Spleen (tissue), 11 donors: ENCODE measurements around the gene PTPN6. TPM values are rescaled to one million over a fixed set of nuclear protein-coding genes. Genes with fewer than 3 reads are reported as not detected.

Source experiments
- DNase-seq: peaks from one replicate; pipeline ENCODE4 v3.0.0-alpha.2; 2020
- H3K27ac ChIP-seq, 8 donors: fragments of 200-600 bp; sonication (generic) in 7 of 8; 1 replicate in 4 of 8; 2 replicates in 4 of 8; pipeline versions ENCODE4 v1.5.0 to v1.8.0; 2016 to 2021; ENCODE audit warnings: inconsistent platforms in 4 of 8, mild to moderate bottlenecking in 4 of 8, moderate library complexity in 1 of 8
- H3K27me3 ChIP-seq, 7 donors: fragments of 200-600 bp; sonication (generic) in 6 of 7; replicated peaks in 1 of 7; 1 replicate in 4 of 7; 2 replicates in 3 of 7; pipeline versions ENCODE4 v1.5.0 to v1.8.0; 2016 to 2021; ENCODE audit warnings: inconsistent platforms in 3 of 7, mild to moderate bottlenecking in 1 of 7
- H3K36me3 ChIP-seq, 6 donors: fragments of 200-600 bp; sonication (generic) in 5 of 6; 1 replicate in 4 of 6; 2 replicates in 2 of 6; pipeline versions ENCODE4 v1.5.0 to v1.8.0; 2016 to 2021; ENCODE audit warnings: inconsistent platforms in 2 of 6
- H3K4me1 ChIP-seq, 6 donors: fragments of 200-600 bp; sonication (generic) in 5 of 6; 1 replicate in 3 of 6; 2 replicates in 3 of 6; pipeline versions ENCODE4 v1.5.0 to v1.8.0; 2016 to 2021; ENCODE audit warnings: inconsistent platforms in 3 of 6
- H3K4me3 ChIP-seq, 8 donors: fragments of 200-600 bp; sonication (generic) in 7 of 8; 1 replicate in 4 of 8; 2 replicates in 4 of 8; pipeline versions ENCODE4 v1.5.0 to v1.8.0; 2016 to 2021; ENCODE audit warnings: inconsistent platforms in 4 of 8, mild to moderate bottlenecking in 4 of 8, moderate library complexity in 2 of 8
- H3K9me3 ChIP-seq, 8 donors: fragments of 200-600 bp; sonication (generic) in 7 of 8; 1 replicate in 4 of 8; 2 replicates in 4 of 8; pipeline versions ENCODE4 v1.5.0 to v1.8.0; 2016 to 2021; ENCODE audit warnings: inconsistent platforms in 4 of 8
- POLR2A ChIP-seq, 3 donors: fragments of 450-650 bp; IDR thresholded peaks; one replicate each; pipeline ENCODE4 v1.5.1; 2017; ENCODE audit warnings: antibody characterized with exemption in 3 of 3, mild to moderate bottlenecking in 1 of 3
- POLR2AphosphoS5 ChIP-seq, 3 donors: sonication (generic); formaldehyde crosslinking; IDR thresholded peaks; one replicate each; pipeline ENCODE4 v1.5.1; 2017; ENCODE audit warnings: antibody characterized with exemption in 3 of 3
- intact Hi-C: fragments of 100-400 bp; cut with DNase I; formaldehyde crosslinking; loops from one replicate; pipeline ENCODE4 v1.15.0; 2023; ENCODE audit warnings: low total_unique reads
- microRNA-seq, 3 donors: library from miRNA; unstranded; fragments of <30 nt; microRNA quantifications; one replicate each; pipeline versions ENCODE4 to v1.1.0, GENCODE V29; 2019 to 2020
- polyA plus RNA-seq, 3 donors: library from polyadenylated mRNA; stranded (reverse); fragments of 200-250 nt; gene quantifications; one replicate each; pipeline ENCODE4 v1.2.1, GENCODE V29; 2013
- small RNA-seq, 4 donors: library from RNA; depleted of rRNA; stranded (forward); fragments of <200 nt; gene quantifications; one replicate each; pipeline ENCODE3, GENCODE V24; 2016
- total RNA-seq, 7 donors: library from RNA; depleted of rRNA in 3 of 7; stranded (reverse); fragments of >200 nt in 3 of 7; fragmentation: NEBNext Ultra II Directional in 4 of 7; extraction: Animal tissue kit (Norgen Biotek cat#: 25700) in 4 of 7; gene quantifications; one replicate each; pipeline versions ENCODE4 v1.1.0 to v1.2.1, GENCODE V29; 2016 to 2021
- TF ChIP-seq, protein P1 (sequence below), 11 experiments: fragments of 200-600 bp in 7 of 11; fragments of 450-650 bp in 4 of 11; sonication (generic) in 4 of 11; IDR thresholded peaks in 8 of 11; conservative IDR thresholded peaks in 3 of 11; 1 replicate in 7 of 11; 2 replicates in 4 of 11; pipeline versions ENCODE4 v1.4.0 to v1.8.0; 2016 to 2021; ENCODE audit warnings: antibody characterized with exemption in 11 of 11, inconsistent platforms in 4 of 11, mild to moderate bottlenecking in 1 of 11
- donor health status: healthy with polysubstance abuse.
- donor health status: DM: no; HTN: no; CAD: no; lungs with moderate emphysema.
- donor health status: DM: no; HTN: no; CAD: no.
- donor health status: Bipolar disorder and iron deficiency.
- donor health status: healthy.
- donor health status: DM: no; HTN: no; CAD: no.
- donor health status: DM: yes; HTN: yes; CAD: no.

PTPN6 gene
- total and polyA plus RNA-seq, 10 donors: 314 to 713 (median 426) TPM

DNA sequence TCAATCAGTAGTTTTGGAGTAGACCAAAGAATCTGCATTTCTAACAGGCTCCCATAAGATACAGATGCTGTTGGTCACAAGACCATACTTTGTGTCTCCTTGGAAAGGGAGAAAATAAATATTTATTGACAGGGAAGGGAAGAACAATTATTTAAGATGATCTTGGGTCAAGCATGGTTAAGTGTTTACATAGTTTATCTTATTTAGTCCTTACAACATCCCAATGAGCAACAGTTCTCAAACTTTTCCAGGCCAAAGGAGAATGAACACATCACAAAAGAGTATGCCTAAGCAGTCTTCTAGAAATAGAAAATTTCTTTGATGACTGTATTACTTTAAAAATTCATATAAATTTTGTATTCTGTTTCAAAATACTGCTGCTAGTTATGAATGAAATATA lies 58.4 kb downstream of the PTPN6 start:
- no peak for TF ChIP-seq POLR2A (IDR thresholded peaks at IDR 0.05)
- TF ChIP-seq POLR2AphosphoS5 (IDR thresholded peaks at IDR 0.05): no peak
- TF ChIP-seq, protein P1, sequence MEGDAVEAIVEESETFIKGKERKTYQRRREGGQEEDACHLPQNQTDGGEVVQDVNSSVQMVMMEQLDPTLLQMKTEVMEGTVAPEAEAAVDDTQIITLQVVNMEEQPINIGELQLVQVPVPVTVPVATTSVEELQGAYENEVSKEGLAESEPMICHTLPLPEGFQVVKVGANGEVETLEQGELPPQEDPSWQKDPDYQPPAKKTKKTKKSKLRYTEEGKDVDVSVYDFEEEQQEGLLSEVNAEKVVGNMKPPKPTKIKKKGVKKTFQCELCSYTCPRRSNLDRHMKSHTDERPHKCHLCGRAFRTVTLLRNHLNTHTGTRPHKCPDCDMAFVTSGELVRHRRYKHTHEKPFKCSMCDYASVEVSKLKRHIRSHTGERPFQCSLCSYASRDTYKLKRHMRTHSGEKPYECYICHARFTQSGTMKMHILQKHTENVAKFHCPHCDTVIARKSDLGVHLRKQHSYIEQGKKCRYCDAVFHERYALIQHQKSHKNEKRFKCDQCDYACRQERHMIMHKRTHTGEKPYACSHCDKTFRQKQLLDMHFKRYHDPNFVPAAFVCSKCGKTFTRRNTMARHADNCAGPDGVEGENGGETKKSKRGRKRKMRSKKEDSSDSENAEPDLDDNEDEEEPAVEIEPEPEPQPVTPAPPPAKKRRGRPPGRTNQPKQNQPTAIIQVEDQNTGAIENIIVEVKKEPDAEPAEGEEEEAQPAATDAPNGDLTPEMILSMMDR (IDR thresholded peaks at IDR 0.05 in 8 of 11, conservative IDR thresholded peaks at IDR 0.05 in 3 of 11): no peak
- Histone ChIP-seq H3K27ac (no peak overlapping the region), H3K27me3 (no peaks in the 10 kb centered on the region), H3K36me3 (peaks cover 0 to 81% (median 7%) of the 10 kb centered on the region in 6 donors), H3K4me3 (no peak overlapping the region), H3K9me3 (no peaks in the 10 kb centered on the region), H3K4me1 (peaks cover 0 to 36% (median 13%) of the 10 kb centered on the region in 6 donors)
- intact Hi-C loops: no loop called here
- DNase-seq: no peak

Small RNA genes within 50 kb of the gene (microRNA-seq; reads per million reads assigned to microRNA genes)
- gene MIR141 (14.4 to 31.4 (median 18.2) reads per million in 3 donors), gene MIR200C (170 to 334 (median 309) reads per million in 3 donors)

Small RNA genes within 50 kb of the gene (small RNA-seq; reads per million reads assigned to genes)
- gene MIR141: 0.83 to 3.6 (median 2.7) reads per million in 4 donors
- 0.29 to 0.45 (median 0.41) reads per million in 4 donors for gene MIR200C
- 0 reads per million in 4 donors for gene RNU7-1
- gene SCARNA12: 0 to 0.55 (median 0.18) reads per million in 4 donors

Other genes starting within 250 kb of the PTPN6 start
- gene COPS7A, start 227.3 kb upstream of the PTPN6 start, total RNA-seq: 10 to 100 TPM; 40.5 to 61.9 (median 49.9) TPM
- gene COPS7A, start 227.3 kb upstream of the PTPN6 start, polyA plus RNA-seq: 10 to 100 TPM; 29.6 to 50.6 (median 33.7) TPM
- 100 to 1,000 TPM in 5 of 7 donors, 10 to 100 TPM in 2; 85.4 to 123 (median 104) TPM for gene MLF2, start 198.2 kb upstream of the PTPN6 start, total RNA-seq
- 100 to 1,000 TPM in 2 of 3 donors, 10 to 100 TPM in 1; 78.0 to 116 (median 101) TPM for gene MLF2, start 198.2 kb upstream of the PTPN6 start, polyA plus RNA-seq
- gene PTMS, start 185.0 kb upstream of the PTPN6 start, total RNA-seq: 100 to 1,000 TPM in 1 of 7 donors, 10 to 100 TPM in 6; 47.4 to 130 (median 89.1) TPM
- 100 to 1,000 TPM in 2 of 3 donors, 10 to 100 TPM in 1; 70.5 to 169 (median 102) TPM for gene PTMS, start 185.0 kb upstream of the PTPN6 start, polyA plus RNA-seq
- gene LAG3, start 178.8 kb upstream of the PTPN6 start, total RNA-seq: 10 to 100 TPM in 6 of 7 donors, 1 to 10 TPM in 1; 9.4 to 29.4 (median 17.9) TPM
- gene LAG3, start 178.8 kb upstream of the PTPN6 start, polyA plus RNA-seq: 1 to 10 TPM; 3.7 to 4.7 (median 4.5) TPM
- 100 to 1,000 TPM; 104 to 207 (median 180) TPM for gene CD4, start 161.8 kb upstream of the PTPN6 start, total RNA-seq
- gene CD4, start 161.8 kb upstream of the PTPN6 start, polyA plus RNA-seq: 10 to 100 TPM; 21.8 to 32.8 (median 23.3) TPM
- 1 to 10 TPM; 2.1 to 7.1 (median 4.0) TPM for gene GPR162, start 129.5 kb upstream of the PTPN6 start, total RNA-seq
- gene GPR162, start 129.5 kb upstream of the PTPN6 start, polyA plus RNA-seq: 10 to 100 TPM in 2 of 3 donors, 1 to 10 TPM in 1; 5.0 to 14.7 (median 10.3) TPM
- 10 to 100 TPM in 2 of 7 donors, 1 to 10 TPM in 5; 4.2 to 11.7 (median 6.8) TPM for gene P3H3, start 122.9 kb upstream of the PTPN6 start, total RNA-seq
- gene P3H3, start 122.9 kb upstream of the PTPN6 start, polyA plus RNA-seq: 1 to 10 TPM; 4.6 to 6.9 (median 4.7) TPM
- gene GNB3, start 110.4 kb upstream of the PTPN6 start, total RNA-seq: 1 to 10 TPM in 6 of 7 donors, under 1 TPM in 1; 0.75 to 3.9 (median 2.6) TPM
- 1 to 10 TPM in 1 of 3 donors, under 1 TPM in 2; 0.93 to 1.3 (median 0.94) TPM for gene GNB3, start 110.4 kb upstream of the PTPN6 start, polyA plus RNA-seq
- gene CDCA3, start 100.1 kb upstream of the PTPN6 start, total RNA-seq: 10 to 100 TPM in 1 of 7 donors, 1 to 10 TPM in 6; 1.9 to 10.2 (median 5.8) TPM
- gene CDCA3, start 100.1 kb upstream of the PTPN6 start, polyA plus RNA-seq: 10 to 100 TPM in 1 of 3 donors, 1 to 10 TPM in 2; 3.6 to 18.1 (median 5.1) TPM
- 10 to 100 TPM; 29.8 to 62.4 (median 53.5) TPM for gene USP5, start 99.2 kb upstream of the PTPN6 start, total RNA-seq
- 10 to 100 TPM; 23.1 to 40.5 (median 23.6) TPM for gene USP5, start 99.2 kb upstream of the PTPN6 start, polyA plus RNA-seq
- gene TPI1, start 83.8 kb upstream of the PTPN6 start, total RNA-seq: 100 to 1,000 TPM; 218 to 471 (median 288) TPM
- 100 to 1,000 TPM; 234 to 364 (median 311) TPM for gene TPI1, start 83.8 kb upstream of the PTPN6 start, polyA plus RNA-seq
- gene SPSB2, start 78.1 kb upstream of the PTPN6 start, total RNA-seq: 10 to 100 TPM in 4 of 7 donors, 1 to 10 TPM in 3; 7.0 to 12.9 (median 10.3) TPM
- 10 to 100 TPM; 11.3 to 17.0 (median 11.5) TPM for gene SPSB2, start 78.1 kb upstream of the PTPN6 start, polyA plus RNA-seq
- 1 to 10 TPM; 3.1 to 9.6 (median 5.9) TPM for gene LRRC23, start 46.5 kb upstream of the PTPN6 start, total RNA-seq
- 10 to 100 TPM in 1 of 3 donors, 1 to 10 TPM in 2; 7.0 to 10.1 (median 7.5) TPM for gene LRRC23, start 46.5 kb upstream of the PTPN6 start, polyA plus RNA-seq
- 10 to 100 TPM in 6 of 7 donors, 1 to 10 TPM in 1; 7.6 to 37.7 (median 25.0) TPM for gene ENO2, start 36.8 kb upstream of the PTPN6 start, total RNA-seq
- gene ENO2, start 36.8 kb upstream of the PTPN6 start, polyA plus RNA-seq: 10 to 100 TPM; 11.5 to 41.3 (median 29.1) TPM
- gene ATN1, start 23.4 kb upstream of the PTPN6 start, total RNA-seq: 100 to 1,000 TPM in 1 of 7 donors, 10 to 100 TPM in 6; 64.7 to 112 (median 81.7) TPM
- gene ATN1, start 23.4 kb upstream of the PTPN6 start, polyA plus RNA-seq: 10 to 100 TPM; 10.1 to 42.0 (median 21.4) TPM
- not detected for gene RNU7-1, start 7.5 kb upstream of the PTPN6 start, total RNA-seq
- not detected for gene RNU7-1, start 7.5 kb upstream of the PTPN6 start, polyA plus RNA-seq
- gene C12orf57, start 7.3 kb upstream of the PTPN6 start, total RNA-seq: 100 to 1,000 TPM in 6 of 7 donors, 10 to 100 TPM in 1; 79.2 to 364 (median 116) TPM
- 100 to 1,000 TPM; 181 to 323 (median 242) TPM for gene C12orf57, start 7.3 kb upstream of the PTPN6 start, polyA plus RNA-seq
- 100 to 1,000 TPM; 127 to 143 (median 133) TPM for gene PHB2, start 19.3 kb downstream of the PTPN6 start, total RNA-seq
- 100 to 1,000 TPM; 166 to 199 (median 177) TPM for gene PHB2, start 19.3 kb downstream of the PTPN6 start, polyA plus RNA-seq
- gene EMG1, start 19.6 kb downstream of the PTPN6 start, total RNA-seq: 10 to 100 TPM; 19.9 to 56.3 (median 44.0) TPM
- 10 to 100 TPM; 23.6 to 38.3 (median 37.1) TPM for gene EMG1, start 19.6 kb downstream of the PTPN6 start, polyA plus RNA-seq
- 10 to 100 TPM; 28.8 to 52.5 (median 40.8) TPM for gene LPCAT3, start 67.1 kb downstream of the PTPN6 start, total RNA-seq
- gene LPCAT3, start 67.1 kb downstream of the PTPN6 start, polyA plus RNA-seq: 10 to 100 TPM in 2 of 3 donors, 1 to 10 TPM in 1; 9.7 to 13.5 (median 11.2) TPM
- 100 to 1,000 TPM; 235 to 451 (median 312) TPM for gene C1S, start 109.4 kb downstream of the PTPN6 start, total RNA-seq
- 100 to 1,000 TPM; 102 to 179 (median 128) TPM for gene C1S, start 109.4 kb downstream of the PTPN6 start, polyA plus RNA-seq
- gene C1R, start 141.1 kb downstream of the PTPN6 start, total RNA-seq: 100 to 1,000 TPM; 188 to 421 (median 289) TPM
- gene C1R, start 141.1 kb downstream of the PTPN6 start, polyA plus RNA-seq: 100 to 1,000 TPM in 2 of 3 donors, 10 to 100 TPM in 1; 91.8 to 183 (median 154) TPM
- gene C1RL, start 157.9 kb downstream of the PTPN6 start, total RNA-seq: 100 to 1,000 TPM in 3 of 7 donors, 10 to 100 TPM in 4; 67.0 to 126 (median 93.1) TPM
- gene C1RL, start 157.9 kb downstream of the PTPN6 start, polyA plus RNA-seq: 10 to 100 TPM; 19.1 to 26.1 (median 20.3) TPM
- gene RBP5, start 177.5 kb downstream of the PTPN6 start, total RNA-seq: 100 to 1,000 TPM in 5 of 7 donors, 10 to 100 TPM in 2; 55.5 to 158 (median 106) TPM
- gene RBP5, start 177.5 kb downstream of the PTPN6 start, polyA plus RNA-seq: 100 to 1,000 TPM in 1 of 3 donors, 10 to 100 TPM in 2; 93.2 to 170 (median 97.7) TPM
- gene CLSTN3, start 179.0 kb downstream of the PTPN6 start, total RNA-seq: 100 to 1,000 TPM in 2 of 7 donors, 10 to 100 TPM in 5; 40.1 to 131 (median 87.9) TPM
- gene CLSTN3, start 179.0 kb downstream of the PTPN6 start, polyA plus RNA-seq: 10 to 100 TPM; 15.0 to 21.5 (median 18.7) TPM
- gene PEX5, start 238.3 kb downstream of the PTPN6 start, total RNA-seq: 10 to 100 TPM; 16.9 to 35.8 (median 25.5) TPM
- 10 to 100 TPM; 13.4 to 19.3 (median 14.4) TPM for gene PEX5, start 238.3 kb downstream of the PTPN6 start, polyA plus RNA-seq